LNCaP clone FGC (cell line): Measurements from ENCODE around the gene RAB4A.

ENCODE experiments used
- DNase-seq: peaks from one replicate; pipeline ENCODE4 v3.0.0-alpha.2; 2011; ENCODE audit warnings: low read depth
- H3K4me3 ChIP-seq: 2 replicates; pipeline ENCODE4 v1.5.1; 2011; ENCODE audit warnings: mild to moderate bottlenecking, low read depth, low read length, control low read depth
- TF ChIP-seq, protein P1 (sequence below): IDR thresholded peaks from 2 replicates; pipeline ENCODE4 v1.5.1; 2012; ENCODE audit warnings: mild to moderate bottlenecking; ENCODE audit not compliant: control insufficient read depth, insufficient read depth; ENCODE audit errors: extremely low read depth

The RAB4A gene

GRCh38 chr1:229271448-229272159 is 693 bp downstream of the RAB4A start:
- peak overlapping the region; percentile 87 for H3K4me3 ChIP-seq
- TF ChIP-seq, protein P1, sequence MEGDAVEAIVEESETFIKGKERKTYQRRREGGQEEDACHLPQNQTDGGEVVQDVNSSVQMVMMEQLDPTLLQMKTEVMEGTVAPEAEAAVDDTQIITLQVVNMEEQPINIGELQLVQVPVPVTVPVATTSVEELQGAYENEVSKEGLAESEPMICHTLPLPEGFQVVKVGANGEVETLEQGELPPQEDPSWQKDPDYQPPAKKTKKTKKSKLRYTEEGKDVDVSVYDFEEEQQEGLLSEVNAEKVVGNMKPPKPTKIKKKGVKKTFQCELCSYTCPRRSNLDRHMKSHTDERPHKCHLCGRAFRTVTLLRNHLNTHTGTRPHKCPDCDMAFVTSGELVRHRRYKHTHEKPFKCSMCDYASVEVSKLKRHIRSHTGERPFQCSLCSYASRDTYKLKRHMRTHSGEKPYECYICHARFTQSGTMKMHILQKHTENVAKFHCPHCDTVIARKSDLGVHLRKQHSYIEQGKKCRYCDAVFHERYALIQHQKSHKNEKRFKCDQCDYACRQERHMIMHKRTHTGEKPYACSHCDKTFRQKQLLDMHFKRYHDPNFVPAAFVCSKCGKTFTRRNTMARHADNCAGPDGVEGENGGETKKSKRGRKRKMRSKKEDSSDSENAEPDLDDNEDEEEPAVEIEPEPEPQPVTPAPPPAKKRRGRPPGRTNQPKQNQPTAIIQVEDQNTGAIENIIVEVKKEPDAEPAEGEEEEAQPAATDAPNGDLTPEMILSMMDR = no peak
- DNase-seq = no peak

DNA sequence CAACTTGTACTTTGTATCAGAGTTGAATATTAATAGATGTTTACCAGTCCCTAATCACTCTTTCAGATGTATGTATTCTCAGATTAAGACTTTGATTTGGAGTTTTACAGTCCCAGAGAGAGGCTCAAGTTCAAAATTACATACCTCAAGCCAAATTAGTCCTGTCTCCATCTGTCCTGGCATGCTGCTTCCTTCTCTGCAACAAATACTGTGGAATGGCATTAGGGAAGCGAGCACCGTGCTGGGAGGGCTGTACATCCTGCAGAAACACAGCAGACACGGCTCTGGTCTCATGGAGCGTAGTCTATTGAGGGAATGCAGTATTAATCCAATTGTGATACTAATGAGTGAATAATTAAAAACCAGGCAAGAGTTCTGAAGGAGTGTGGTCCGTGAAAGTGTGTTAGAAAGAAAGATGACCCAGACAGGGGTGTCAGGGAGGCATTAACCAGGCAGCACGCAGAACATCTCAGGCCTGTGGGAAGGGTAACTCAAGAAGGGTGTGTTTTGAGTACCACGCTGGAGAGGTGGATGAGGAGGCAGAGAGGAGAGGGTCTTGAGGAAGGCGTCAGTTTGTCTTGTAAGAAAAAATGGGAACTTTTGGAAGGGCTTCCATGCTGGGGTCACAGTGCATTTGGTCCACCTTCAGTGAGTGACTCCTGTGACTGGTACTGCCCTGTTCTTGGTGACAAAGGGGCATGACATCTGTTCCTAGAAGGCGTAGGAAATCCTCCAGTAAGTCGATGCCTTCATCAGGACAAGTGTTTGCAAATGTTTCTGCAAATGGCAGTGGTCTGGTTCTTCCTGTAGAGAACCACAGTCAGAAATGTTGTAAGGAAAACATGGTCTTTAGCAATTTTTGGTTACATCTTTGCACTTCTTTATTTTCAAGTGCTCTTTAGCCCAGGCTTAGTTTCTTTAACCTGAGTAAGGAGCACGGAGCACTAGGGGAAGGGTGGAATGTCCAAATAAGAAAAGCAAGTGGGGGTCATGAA is 1.6 kb downstream of the RAB4A start:
- H3K4me3 ChIP-seq = peak overlapping the region; percentile 87
- TF ChIP-seq, protein P1 = no peak
- DNase-seq = peak; percentile 81

- DNase-seq = peak; percentile 95
- H3K4me3 ChIP-seq = peak overlapping the region; percentile 87
- TF ChIP-seq, protein P1 = no peak
Observed at GRCh38 chr1:229273507-229274232, 2.8 kb downstream of the RAB4A start.

- TF ChIP-seq, protein P1 = no peak
- no peak overlapping the region for H3K4me3 ChIP-seq
- no peak for DNase-seq
Observed at GRCh38 chr1:229275005-229275404, 4.1 kb downstream of the RAB4A start.

GRCh38 chr1:229278120-229278741 is 7.3 kb downstream of the RAB4A start:
- TF ChIP-seq, protein P1 = no peak
- no peak for DNase-seq
- H3K4me3 ChIP-seq = no peak overlapping the region

DNA sequence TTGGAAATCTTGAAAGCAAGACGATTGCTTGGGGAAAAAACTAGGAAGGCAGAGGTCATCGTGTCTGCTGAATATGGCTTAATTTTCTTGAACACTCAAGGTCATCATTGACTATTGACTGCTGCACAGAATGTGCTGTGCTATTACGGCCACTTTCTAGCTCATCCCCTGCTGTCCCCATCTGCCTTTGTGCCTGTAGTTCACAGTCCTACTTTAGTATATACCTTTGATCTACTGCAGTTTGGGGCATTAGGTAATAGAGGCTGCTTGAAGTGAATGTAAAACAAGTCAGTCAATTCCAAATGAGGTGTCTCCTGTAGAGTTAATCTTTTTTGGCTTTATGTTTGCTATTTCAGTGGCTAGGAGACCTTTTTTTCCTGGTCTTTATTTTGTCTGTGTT is 8.3 kb downstream of the RAB4A start:
- TF ChIP-seq, protein P1 = no peak
- no peak for DNase-seq
- H3K4me3 ChIP-seq = no peak overlapping the region
